K562 (cell line): ENCODE measurements around the gene OR2B3. TPM values are rescaled to one million over a fixed set of nuclear protein-coding genes. Genes with fewer than 3 reads are reported as not detected.

ENCODE experiments used
- polyA plus RNA-seq, 8 experiments: library from polyadenylated mRNA; depleted of rRNA in 4 of 8; stranded (reverse) in 5 of 8; unstranded in 3 of 8; fragments of >200 nt; fragmentation: Nextera tagmentation in 2 of 8; fragmentation: Illumina TruSeq in 1 of 8; extraction: Ambion mirVana in 2 of 8; extraction: Trizol in 1 of 8; gene quantifications; 2 replicates each; pipeline versions ENCODE4 v1.2.1 to v1.2.3, GENCODE V29; 2011 to 2014; ENCODE audit warnings: inconsistent platforms in 1 of 8, missing spikeins in 1 of 8
- total RNA-seq, 7 experiments: library from RNA; depleted of rRNA in 6 of 7; stranded (reverse); fragments of >200 nt in 6 of 7; fragmentation: Illumina TruSeq in 2 of 7; extraction: Trizol in 2 of 7; gene quantifications; 2 replicates each; pipeline versions ENCODE4 v1.2.1 to v1.2.3, GENCODE V29; 2011 to 2021; ENCODE audit warnings: low replicate concordance in 1 of 7

OR2B3 gene
- total and polyA plus RNA-seq, 9 of the 15 experiments (the other 6 are each of a cell fraction or from before 2014, with no cell fraction given): not detected

Other genes starting within 250 kb of the OR2B3 start
- gene TRIM27, start 163.3 kb downstream of the OR2B3 start, total RNA-seq (2014; rRNA removed): 145 and 157 TPM in 2 replicates
- gene TRIM27, start 163.3 kb downstream of the OR2B3 start, total RNA-seq (2014; rRNA removed; fragmentation: Illumina TruSeq; extraction: Trizol): 126 and 129 TPM in 2 replicates
- 141 and 156 TPM in 2 replicates for gene TRIM27, start 163.3 kb downstream of the OR2B3 start, total RNA-seq (2015; rRNA removed; fragmentation: Illumina TruSeq; extraction: Trizol)
- gene TRIM27, start 163.3 kb downstream of the OR2B3 start, total RNA-seq (2021): 122 and 127 TPM in 2 replicates
- gene TRIM27, start 163.3 kb downstream of the OR2B3 start, polyA plus RNA-seq (2011; rRNA removed): 206 and 235 TPM in 2 replicates
- gene TRIM27, start 163.3 kb downstream of the OR2B3 start, polyA plus RNA-seq (2014; fragmentation: Illumina TruSeq; extraction: Trizol): 90.9 and 99.7 TPM in 2 replicates
- 10 to 100 TPM; 37.7 to 49.6 TPM for gene TRIM27, start 163.3 kb downstream of the OR2B3 start, polyA plus RNA-seq (2014; fragmentation: Nextera tagmentation; extraction: Ambion mirVana)
- 118 TPM in 2 replicates for gene TRIM27, start 163.3 kb downstream of the OR2B3 start, polyA plus RNA-seq (2014; rRNA removed)
- gene ZNF311, start 82.0 kb downstream of the OR2B3 start, total RNA-seq (2014; rRNA removed): 5.6 and 6.3 TPM in 2 replicates
- 8.3 and 9.5 TPM in 2 replicates for gene ZNF311, start 82.0 kb downstream of the OR2B3 start, total RNA-seq (2014; rRNA removed; fragmentation: Illumina TruSeq; extraction: Trizol)
- gene ZNF311, start 82.0 kb downstream of the OR2B3 start, total RNA-seq (2015; rRNA removed; fragmentation: Illumina TruSeq; extraction: Trizol): 7.4 and 8.2 TPM in 2 replicates
- gene ZNF311, start 82.0 kb downstream of the OR2B3 start, total RNA-seq (2021): 6.5 and 7.5 TPM in 2 replicates
- gene ZNF311, start 82.0 kb downstream of the OR2B3 start, polyA plus RNA-seq (2011; rRNA removed): 7.5 and 9.3 TPM in 2 replicates
- gene ZNF311, start 82.0 kb downstream of the OR2B3 start, polyA plus RNA-seq (2014; fragmentation: Illumina TruSeq; extraction: Trizol): 6.5 and 7.5 TPM in 2 replicates
- 10 to 100 TPM in 1 of 2 experiments, 1 to 10 TPM in 1; 5.1 to 10.0 TPM for gene ZNF311, start 82.0 kb downstream of the OR2B3 start, polyA plus RNA-seq (2014; fragmentation: Nextera tagmentation; extraction: Ambion mirVana)
- 7.5 and 8.3 TPM in 2 replicates for gene ZNF311, start 82.0 kb downstream of the OR2B3 start, polyA plus RNA-seq (2014; rRNA removed)
- gene OR2W1, start 42.1 kb downstream of the OR2B3 start, total RNA-seq (2014; rRNA removed): not detected in 2 replicates
- not detected in 2 replicates for gene OR2W1, start 42.1 kb downstream of the OR2B3 start, total RNA-seq (2014; rRNA removed; fragmentation: Illumina TruSeq; extraction: Trizol)
- gene OR2W1, start 42.1 kb downstream of the OR2B3 start, total RNA-seq (2015; rRNA removed; fragmentation: Illumina TruSeq; extraction: Trizol): not detected in 2 replicates
- gene OR2W1, start 42.1 kb downstream of the OR2B3 start, total RNA-seq (2021): not detected in 2 replicates
- not detected in 2 replicates for gene OR2W1, start 42.1 kb downstream of the OR2B3 start, polyA plus RNA-seq (2011; rRNA removed)
- not detected in 2 replicates for gene OR2W1, start 42.1 kb downstream of the OR2B3 start, polyA plus RNA-seq (2014; fragmentation: Illumina TruSeq; extraction: Trizol)
- gene OR2W1, start 42.1 kb downstream of the OR2B3 start, polyA plus RNA-seq (2014; fragmentation: Nextera tagmentation; extraction: Ambion mirVana): not detected
- not detected in 2 replicates for gene OR2W1, start 42.1 kb downstream of the OR2B3 start, polyA plus RNA-seq (2014; rRNA removed)
- not detected in 2 replicates for gene OR2J1, start 12.2 kb upstream of the OR2B3 start, total RNA-seq (2014; rRNA removed)
- gene OR2J1, start 12.2 kb upstream of the OR2B3 start, total RNA-seq (2014; rRNA removed; fragmentation: Illumina TruSeq; extraction: Trizol): not detected in 2 replicates
- gene OR2J1, start 12.2 kb upstream of the OR2B3 start, total RNA-seq (2015; rRNA removed; fragmentation: Illumina TruSeq; extraction: Trizol): not detected in 2 replicates
- gene OR2J1, start 12.2 kb upstream of the OR2B3 start, total RNA-seq (2021): not detected in 2 replicates
- not detected in 2 replicates for gene OR2J1, start 12.2 kb upstream of the OR2B3 start, polyA plus RNA-seq (2011; rRNA removed)
- not detected in 2 replicates for gene OR2J1, start 12.2 kb upstream of the OR2B3 start, polyA plus RNA-seq (2014; fragmentation: Illumina TruSeq; extraction: Trizol)
- not detected for gene OR2J1, start 12.2 kb upstream of the OR2B3 start, polyA plus RNA-seq (2014; fragmentation: Nextera tagmentation; extraction: Ambion mirVana)
- not detected in 2 replicates for gene OR2J1, start 12.2 kb upstream of the OR2B3 start, polyA plus RNA-seq (2014; rRNA removed)
- gene OR2J3, start 20.7 kb upstream of the OR2B3 start, total RNA-seq (2014; rRNA removed): 0.08 and 0.14 TPM in 2 replicates
- not detected in 2 replicates for gene OR2J3, start 20.7 kb upstream of the OR2B3 start, total RNA-seq (2014; rRNA removed; fragmentation: Illumina TruSeq; extraction: Trizol)
- not detected in 2 replicates for gene OR2J3, start 20.7 kb upstream of the OR2B3 start, total RNA-seq (2015; rRNA removed; fragmentation: Illumina TruSeq; extraction: Trizol)
- not detected in 2 replicates for gene OR2J3, start 20.7 kb upstream of the OR2B3 start, total RNA-seq (2021)
- 0.17 and 0.20 TPM in 2 replicates for gene OR2J3, start 20.7 kb upstream of the OR2B3 start, polyA plus RNA-seq (2011; rRNA removed)
- gene OR2J3, start 20.7 kb upstream of the OR2B3 start, polyA plus RNA-seq (2014; fragmentation: Illumina TruSeq; extraction: Trizol): not detected in 2 replicates
- not detected for gene OR2J3, start 20.7 kb upstream of the OR2B3 start, polyA plus RNA-seq (2014; fragmentation: Nextera tagmentation; extraction: Ambion mirVana)
- not detected in 2 replicates for gene OR2J3, start 20.7 kb upstream of the OR2B3 start, polyA plus RNA-seq (2014; rRNA removed)
- not detected in 2 replicates for gene OR2J2, start 83.6 kb upstream of the OR2B3 start, total RNA-seq (2014; rRNA removed)
- gene OR2J2, start 83.6 kb upstream of the OR2B3 start, total RNA-seq (2014; rRNA removed; fragmentation: Illumina TruSeq; extraction: Trizol): not detected in 2 replicates
- not detected in 2 replicates for gene OR2J2, start 83.6 kb upstream of the OR2B3 start, total RNA-seq (2015; rRNA removed; fragmentation: Illumina TruSeq; extraction: Trizol)
- not detected in 2 replicates for gene OR2J2, start 83.6 kb upstream of the OR2B3 start, total RNA-seq (2021)
- gene OR2J2, start 83.6 kb upstream of the OR2B3 start, polyA plus RNA-seq (2011; rRNA removed): not detected in 2 replicates
- not detected in 2 replicates for gene OR2J2, start 83.6 kb upstream of the OR2B3 start, polyA plus RNA-seq (2014; fragmentation: Illumina TruSeq; extraction: Trizol)
- gene OR2J2, start 83.6 kb upstream of the OR2B3 start, polyA plus RNA-seq (2014; fragmentation: Nextera tagmentation; extraction: Ambion mirVana): not detected
- gene OR2J2, start 83.6 kb upstream of the OR2B3 start, polyA plus RNA-seq (2014; rRNA removed): not detected in 2 replicates
- gene OR14J1, start 214.4 kb upstream of the OR2B3 start, total RNA-seq (2014; rRNA removed): not detected in 2 replicates
- not detected in 2 replicates for gene OR14J1, start 214.4 kb upstream of the OR2B3 start, total RNA-seq (2014; rRNA removed; fragmentation: Illumina TruSeq; extraction: Trizol)
- not detected in 2 replicates for gene OR14J1, start 214.4 kb upstream of the OR2B3 start, total RNA-seq (2015; rRNA removed; fragmentation: Illumina TruSeq; extraction: Trizol)
- gene OR14J1, start 214.4 kb upstream of the OR2B3 start, total RNA-seq (2021): not detected in 2 replicates
- gene OR14J1, start 214.4 kb upstream of the OR2B3 start, polyA plus RNA-seq (2011; rRNA removed): not detected in 2 replicates
- gene OR14J1, start 214.4 kb upstream of the OR2B3 start, polyA plus RNA-seq (2014; fragmentation: Illumina TruSeq; extraction: Trizol): not detected in 2 replicates
- gene OR14J1, start 214.4 kb upstream of the OR2B3 start, polyA plus RNA-seq (2014; fragmentation: Nextera tagmentation; extraction: Ambion mirVana): not detected
- gene OR14J1, start 214.4 kb upstream of the OR2B3 start, polyA plus RNA-seq (2014; rRNA removed): not detected in 2 replicates